Endothelial cell of umbilical vein (primary cell): Measurements from ENCODE around the gene MRAP.

Experiments used
- CTCF ChIP-seq, 2 donors: IDR thresholded peaks; 1 replicate in 1 of 2; 2 replicates in 1 of 2; pipeline ENCODE4 v1.5.1; 2011; ENCODE audit warnings: low read length in 2 of 2, mild to moderate bottlenecking in 2 of 2, moderate library complexity in 2 of 2, control low read depth in 1 of 2, inconsistent platforms in 1 of 2, low read depth in 1 of 2; ENCODE audit not compliant: insufficient read depth in 1 of 2; ENCODE audit errors: extremely low read depth in 1 of 2
- EZH2 ChIP-seq: IDR thresholded peaks from 2 replicates; pipeline ENCODE4 v1.6.1; 2012; ENCODE audit warnings: borderline replicate concordance, low read depth, mild to moderate bottlenecking, moderate library complexity, low read length, inconsistent platforms; ENCODE audit not compliant: severe bottlenecking
- GATA2 ChIP-seq: IDR thresholded peaks from 2 replicates; pipeline ENCODE4 v1.7.0; 2011; ENCODE audit warnings: low read depth, mild to moderate bottlenecking, moderate library complexity, mixed read lengths, low read length; ENCODE audit not compliant: insufficient read length, insufficient read depth
- JUN ChIP-seq: IDR thresholded peaks from 2 replicates; pipeline ENCODE4 v1.6.1; 2011; ENCODE audit warnings: borderline replicate concordance, low read depth; ENCODE audit not compliant: insufficient read length, insufficient read depth
- MAX ChIP-seq: IDR thresholded peaks from 2 replicates; pipeline ENCODE4 v1.6.1; 2011; ENCODE audit not compliant: insufficient read depth, insufficient read length
- MYC ChIP-seq: IDR thresholded peaks from one replicate; pipeline ENCODE4 v1.6.1; 2011; ENCODE audit warnings: mild to moderate bottlenecking, low read depth, low read length
- POLR2A ChIP-seq: IDR thresholded peaks from 2 replicates; pipeline ENCODE4 v1.6.1; 2012; ENCODE audit warnings: low read depth, mild to moderate bottlenecking, control low read depth, low read length
- POLR2AphosphoS5 ChIP-seq: IDR thresholded peaks from 2 replicates; pipeline ENCODE4 v1.6.1; 2012; ENCODE audit warnings: low read depth, mild to moderate bottlenecking, control low read depth, low read length, moderate library complexity; ENCODE audit not compliant: insufficient read depth

GRCh38 chr21:32253215-32253641, 45.4 kb upstream of the MRAP start:
- no peak for TF ChIP-seq MYC
- TF ChIP-seq CTCF (IDR thresholded peaks at IDR 0.05; ENCODE audit: extremely low read depth in 1 of 2, insufficient read depth in 1 of 2, low read depth in 1 of 2, low read length in 2 of 2): no peak
- no peak for TF ChIP-seq EZH2
- no peak for TF ChIP-seq MAX
- TF ChIP-seq JUN: no peak
- TF ChIP-seq POLR2A: no peak
- TF ChIP-seq POLR2AphosphoS5: no peak
- TF ChIP-seq GATA2: no peak
